ENCODE data around the gene ASPG. TPM values are rescaled to one million over a fixed set of nuclear protein-coding genes. Genes with fewer than 3 reads are reported as not detected.

The ASPG gene
- total RNA-seq, 1 experiment from 2014 or later = 3.4 TPM

DNA sequence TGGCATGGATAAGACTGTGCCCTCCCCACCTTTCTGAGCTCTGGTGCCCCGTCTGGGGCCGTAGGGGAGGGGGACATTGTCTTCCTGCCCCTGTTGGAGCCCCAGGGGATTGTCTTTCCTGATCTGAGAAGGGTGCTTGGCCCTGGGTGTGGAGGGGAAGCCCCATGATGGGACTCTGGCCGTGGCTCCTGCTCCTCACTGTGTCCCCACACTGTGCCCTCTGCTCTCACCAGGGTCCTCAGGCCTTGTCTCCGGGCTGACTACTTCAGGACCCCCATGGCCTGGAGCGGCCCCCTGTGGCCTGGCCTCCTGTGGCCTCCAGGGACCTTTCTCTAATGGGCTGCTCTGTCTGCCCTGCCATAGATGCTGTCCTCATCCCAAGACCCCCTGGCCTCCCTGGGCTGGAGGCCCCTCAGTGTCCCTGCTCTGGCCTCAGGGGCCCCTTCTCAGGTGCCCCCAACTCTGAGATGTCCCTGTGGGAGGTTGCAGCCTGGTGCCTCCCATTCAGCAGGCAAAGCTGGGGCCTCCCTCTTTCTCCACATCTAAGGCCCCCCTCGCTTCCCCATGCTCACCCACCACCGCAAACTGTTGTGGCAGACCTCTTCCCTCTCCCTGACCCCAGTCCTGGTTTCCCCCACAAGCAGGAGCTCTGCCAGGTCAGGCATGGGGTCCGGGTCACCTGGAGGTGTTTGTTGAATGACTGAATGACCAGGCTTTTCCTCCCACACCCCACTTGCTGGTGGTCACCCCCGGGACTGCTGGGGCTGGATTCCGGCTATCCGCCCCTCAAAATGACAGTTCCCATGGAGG, 56.8 kb downstream of the ASPG start:
- CTCF ChIA-PET = no interaction called here
- Mint-ChIP-seq H3K4me1 (peaks cover 35% of the 10 kb centered on the region), H3K4me3 (no peak overlapping the region), H3K27ac (no peak overlapping the region), H3K9me3 (no peaks in the 10 kb centered on the region), H3K27me3 (ENCODE audit: low read depth) (peaks cover 1% of the 10 kb centered on the region), H3K36me3 (no peaks in the 10 kb centered on the region)
- POLR2A ChIA-PET = no interaction called here
- DNase-seq (ENCODE audit: low spot score) (no peak), ATAC-seq (no peak)
- TF ChIP-seq, protein P1, sequence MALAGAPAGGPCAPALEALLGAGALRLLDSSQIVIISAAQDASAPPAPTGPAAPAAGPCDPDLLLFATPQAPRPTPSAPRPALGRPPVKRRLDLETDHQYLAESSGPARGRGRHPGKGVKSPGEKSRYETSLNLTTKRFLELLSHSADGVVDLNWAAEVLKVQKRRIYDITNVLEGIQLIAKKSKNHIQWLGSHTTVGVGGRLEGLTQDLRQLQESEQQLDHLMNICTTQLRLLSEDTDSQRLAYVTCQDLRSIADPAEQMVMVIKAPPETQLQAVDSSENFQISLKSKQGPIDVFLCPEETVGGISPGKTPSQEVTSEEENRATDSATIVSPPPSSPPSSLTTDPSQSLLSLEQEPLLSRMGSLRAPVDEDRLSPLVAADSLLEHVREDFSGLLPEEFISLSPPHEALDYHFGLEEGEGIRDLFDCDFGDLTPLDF (CRISPR knock-in tag; IDR thresholded peaks at IDR 0.05) = no peak
- TF ChIP-seq TP53 (CRISPR knock-in tag; IDR thresholded peaks at IDR 0.05) = no peak
- TF ChIP-seq, protein P2, sequence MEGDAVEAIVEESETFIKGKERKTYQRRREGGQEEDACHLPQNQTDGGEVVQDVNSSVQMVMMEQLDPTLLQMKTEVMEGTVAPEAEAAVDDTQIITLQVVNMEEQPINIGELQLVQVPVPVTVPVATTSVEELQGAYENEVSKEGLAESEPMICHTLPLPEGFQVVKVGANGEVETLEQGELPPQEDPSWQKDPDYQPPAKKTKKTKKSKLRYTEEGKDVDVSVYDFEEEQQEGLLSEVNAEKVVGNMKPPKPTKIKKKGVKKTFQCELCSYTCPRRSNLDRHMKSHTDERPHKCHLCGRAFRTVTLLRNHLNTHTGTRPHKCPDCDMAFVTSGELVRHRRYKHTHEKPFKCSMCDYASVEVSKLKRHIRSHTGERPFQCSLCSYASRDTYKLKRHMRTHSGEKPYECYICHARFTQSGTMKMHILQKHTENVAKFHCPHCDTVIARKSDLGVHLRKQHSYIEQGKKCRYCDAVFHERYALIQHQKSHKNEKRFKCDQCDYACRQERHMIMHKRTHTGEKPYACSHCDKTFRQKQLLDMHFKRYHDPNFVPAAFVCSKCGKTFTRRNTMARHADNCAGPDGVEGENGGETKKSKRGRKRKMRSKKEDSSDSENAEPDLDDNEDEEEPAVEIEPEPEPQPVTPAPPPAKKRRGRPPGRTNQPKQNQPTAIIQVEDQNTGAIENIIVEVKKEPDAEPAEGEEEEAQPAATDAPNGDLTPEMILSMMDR (IDR thresholded peaks at IDR 0.05) = no peak
- no peak for TF ChIP-seq KAT7 (CRISPR knock-in tag; IDR thresholded peaks at IDR 0.05; ENCODE audit: borderline replicate concordance)
- TF ChIP-seq MYBL2 (CRISPR knock-in tag; IDR thresholded peaks at IDR 0.05) = no peak

DNA sequence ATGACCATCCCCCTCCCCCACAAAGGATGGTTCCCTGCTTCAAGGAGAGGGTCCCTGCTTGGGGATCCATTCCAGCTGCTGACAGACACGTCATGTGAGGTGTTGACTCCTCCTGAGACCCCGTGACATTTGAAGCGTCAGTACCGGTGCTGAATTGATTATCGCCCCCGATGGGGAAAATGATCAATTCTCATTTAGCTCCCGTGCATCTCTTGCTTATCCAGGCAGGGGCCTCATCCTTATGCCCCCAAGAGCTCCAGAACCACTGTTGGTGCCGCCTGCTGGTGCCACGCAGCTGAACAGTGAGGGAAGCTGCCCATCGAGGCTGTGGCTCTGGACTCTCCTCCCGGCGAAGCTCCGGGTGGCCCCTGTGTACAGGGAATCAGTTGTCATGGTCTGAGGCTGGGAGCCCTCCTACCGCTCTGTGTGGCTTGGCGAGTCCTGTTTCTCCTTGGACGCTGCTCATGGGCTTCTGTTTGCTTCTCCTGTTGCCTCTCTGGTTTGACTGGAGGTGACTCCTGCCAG, 57.5 kb downstream of the ASPG start:
- peak; percentile 7 for DNase-seq (ENCODE audit: low spot score)
- TF ChIP-seq ZNF232 (CRISPR knock-in tag; IDR thresholded peaks at IDR 0.05) (no peak), FOXP1 (CRISPR knock-in tag; IDR thresholded peaks at IDR 0.05; ENCODE audit: borderline replicate concordance) (no peak)
- TF ChIP-seq, protein P3, sequence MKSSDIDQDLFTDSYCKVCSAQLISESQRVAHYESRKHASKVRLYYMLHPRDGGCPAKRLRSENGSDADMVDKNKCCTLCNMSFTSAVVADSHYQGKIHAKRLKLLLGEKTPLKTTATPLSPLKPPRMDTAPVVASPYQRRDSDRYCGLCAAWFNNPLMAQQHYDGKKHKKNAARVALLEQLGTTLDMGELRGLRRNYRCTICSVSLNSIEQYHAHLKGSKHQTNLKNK (CRISPR knock-in tag; IDR thresholded peaks at IDR 0.05) = no peak
- CTCF ChIA-PET = no interaction called here

DNA sequence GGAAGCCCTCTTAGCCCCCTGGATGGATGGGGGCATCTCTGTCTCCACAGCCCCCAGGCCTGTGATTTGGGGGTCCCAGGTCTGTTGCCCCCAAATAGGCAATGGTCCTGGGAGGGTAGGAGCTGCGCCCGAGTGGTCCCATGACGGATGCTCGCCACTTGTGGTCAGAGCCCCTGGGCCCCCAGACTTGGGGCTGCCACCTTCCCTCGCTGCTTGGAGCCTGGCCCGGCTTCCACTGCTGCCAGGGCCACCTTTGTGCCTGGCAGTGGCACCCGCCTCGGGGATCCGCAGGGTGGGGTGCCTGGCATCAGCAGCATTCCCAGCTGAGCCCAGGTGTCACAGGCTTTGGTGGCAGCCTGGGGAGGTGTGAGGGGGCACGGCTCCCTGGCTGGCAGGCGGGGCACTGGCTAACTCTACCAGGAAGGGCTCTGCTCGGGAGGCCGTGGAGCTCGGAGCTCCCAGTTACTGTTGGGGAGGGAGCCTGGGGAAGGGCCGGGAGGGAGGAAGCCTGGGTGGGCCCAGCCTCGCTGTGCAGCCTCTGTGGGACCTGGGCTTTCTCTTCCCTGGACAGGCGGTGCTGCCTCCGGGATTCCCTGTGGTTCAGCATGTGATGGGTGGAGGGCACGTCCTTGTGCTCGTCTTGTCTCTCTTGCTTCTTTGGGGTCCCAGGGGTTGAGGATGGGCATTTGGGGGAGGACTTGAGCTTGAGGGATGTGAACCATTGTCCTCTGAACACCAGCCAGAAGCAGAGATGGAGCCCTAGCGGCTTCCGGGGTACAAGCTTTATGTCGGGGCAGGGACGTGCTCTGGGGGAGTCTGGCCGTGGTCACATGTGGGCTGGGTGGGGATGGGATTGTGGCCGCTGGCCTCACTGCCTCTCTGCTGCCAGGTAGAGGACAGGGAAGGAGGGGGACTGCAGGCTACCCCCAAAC, 58.3 kb downstream of the ASPG start:
- Mint-ChIP-seq H3K4me1 (peaks cover 46% of the 10 kb centered on the region), H3K36me3 (no peaks in the 10 kb centered on the region), H3K4me3 (no peak overlapping the region), H3K27ac (0 out of 2 replicates have a peak overlapping the region, but pooled peaks have one; percentile 41), H3K9me3 (no peaks in the 10 kb centered on the region), H3K27me3 (ENCODE audit: low read depth) (no peaks in the 10 kb centered on the region)
- DNase-seq (ENCODE audit: low spot score) = peak; percentile 10
- no peak for ATAC-seq
- POLR2A ChIA-PET = no interaction called here
- CTCF ChIA-PET = interaction anchor here (0.9 to 1.6 kb wide), 5 partner anchors 25 to 420 kb away, joined by 3 to 5 read pairs (median 3); no protein-coding TSS in a partner anchor
- TF ChIP-seq FOXP1 (CRISPR knock-in tag; IDR thresholded peaks at IDR 0.05; ENCODE audit: borderline replicate concordance) = no peak
- TF ChIP-seq, protein P4, sequence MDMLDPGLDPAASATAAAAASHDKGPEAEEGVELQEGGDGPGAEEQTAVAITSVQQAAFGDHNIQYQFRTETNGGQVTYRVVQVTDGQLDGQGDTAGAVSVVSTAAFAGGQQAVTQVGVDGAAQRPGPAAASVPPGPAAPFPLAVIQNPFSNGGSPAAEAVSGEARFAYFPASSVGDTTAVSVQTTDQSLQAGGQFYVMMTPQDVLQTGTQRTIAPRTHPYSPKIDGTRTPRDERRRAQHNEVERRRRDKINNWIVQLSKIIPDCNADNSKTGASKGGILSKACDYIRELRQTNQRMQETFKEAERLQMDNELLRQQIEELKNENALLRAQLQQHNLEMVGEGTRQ (CRISPR knock-in tag; IDR thresholded peaks at IDR 0.05) = no peak
- no peak for TF ChIP-seq SMAD4 (CRISPR knock-in tag; IDR thresholded peaks at IDR 0.05)
- no peak for TF ChIP-seq SP1 (CRISPR knock-in tag; conservative IDR thresholded peaks at IDR 0.05)
- TF ChIP-seq NFE2L1 (CRISPR knock-in tag; IDR thresholded peaks at IDR 0.05) = no peak
- TF ChIP-seq ELF4 (CRISPR knock-in tag; IDR thresholded peaks at IDR 0.05; ENCODE audit: low read depth) = no peak
- no peak for TF ChIP-seq TCF7 (CRISPR knock-in tag; IDR thresholded peaks at IDR 0.05; ENCODE audit: low read depth)
- no peak for TF ChIP-seq ZNF423 (CRISPR knock-in tag; IDR thresholded peaks at IDR 0.05)
- TF ChIP-seq, protein P5, sequence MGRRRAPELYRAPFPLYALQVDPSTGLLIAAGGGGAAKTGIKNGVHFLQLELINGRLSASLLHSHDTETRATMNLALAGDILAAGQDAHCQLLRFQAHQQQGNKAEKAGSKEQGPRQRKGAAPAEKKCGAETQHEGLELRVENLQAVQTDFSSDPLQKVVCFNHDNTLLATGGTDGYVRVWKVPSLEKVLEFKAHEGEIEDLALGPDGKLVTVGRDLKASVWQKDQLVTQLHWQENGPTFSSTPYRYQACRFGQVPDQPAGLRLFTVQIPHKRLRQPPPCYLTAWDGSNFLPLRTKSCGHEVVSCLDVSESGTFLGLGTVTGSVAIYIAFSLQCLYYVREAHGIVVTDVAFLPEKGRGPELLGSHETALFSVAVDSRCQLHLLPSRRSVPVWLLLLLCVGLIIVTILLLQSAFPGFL (CRISPR knock-in tag; IDR thresholded peaks at IDR 0.05; ENCODE audit: borderline replicate concordance) = no peak
- no peak for TF ChIP-seq ZNF671 (CRISPR knock-in tag; IDR thresholded peaks at IDR 0.05)
- TF ChIP-seq FOXK1 (CRISPR knock-in tag; IDR thresholded peaks at IDR 0.05) = no peak
- TF ChIP-seq, protein P1 (CRISPR knock-in tag; IDR thresholded peaks at IDR 0.05) = no peak
- TF ChIP-seq CBFB (CRISPR knock-in tag; IDR thresholded peaks at IDR 0.05; ENCODE audit: low read depth) = no peak
- TF ChIP-seq, protein P6, sequence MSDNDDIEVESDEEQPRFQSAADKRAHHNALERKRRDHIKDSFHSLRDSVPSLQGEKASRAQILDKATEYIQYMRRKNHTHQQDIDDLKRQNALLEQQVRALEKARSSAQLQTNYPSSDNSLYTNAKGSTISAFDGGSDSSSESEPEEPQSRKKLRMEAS (CRISPR knock-in tag; IDR thresholded peaks at IDR 0.05) = no peak

More for the DNA sequence above, 57.5 kb downstream of the ASPG start:
- Mint-ChIP-seq H3K27ac (no peak overlapping the region), H3K9me3 (no peaks in the 10 kb centered on the region), H3K36me3 (no peaks in the 10 kb centered on the region), H3K27me3 (ENCODE audit: low read depth) (no peaks in the 10 kb centered on the region), H3K4me1 (peaks cover 40% of the 10 kb centered on the region), H3K4me3 (no peak overlapping the region)
- no peak for ATAC-seq
- POLR2A ChIA-PET = no interaction called here
